HG02870 (cell line): Measurements from ENCODE around the gene FASTK.

Experiments
- ATAC-seq: cut with Tn5 transposase; IDR thresholded peaks from one replicate; pipeline ENCODE4 v1.9.1; 2021; ENCODE audit warnings: mild to moderate bottlenecking, moderate library complexity; ENCODE audit not compliant: unreplicated experiment

The FASTK gene

DNA sequence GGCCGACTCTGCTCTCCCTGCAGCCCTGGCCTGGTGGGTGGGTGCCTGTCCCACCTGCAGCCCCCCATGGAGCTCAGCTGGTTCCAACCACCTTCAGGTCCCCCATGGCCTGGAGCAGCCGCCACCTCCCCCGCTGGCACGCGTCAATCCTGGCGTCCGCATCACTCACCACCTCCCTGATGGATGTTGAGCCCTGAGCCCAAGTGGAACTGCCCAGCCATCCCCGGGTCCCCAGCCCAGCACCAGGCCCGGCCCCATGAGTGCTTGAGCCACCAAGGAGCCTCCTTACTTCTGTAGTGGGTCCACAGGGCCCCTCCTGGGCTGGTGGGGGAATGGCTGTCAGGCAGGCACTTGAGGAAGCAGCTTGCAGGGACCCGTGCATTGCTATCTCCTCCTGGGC lies 20.3 kb upstream of the FASTK start:
- no peak for ATAC-seq

DNA sequence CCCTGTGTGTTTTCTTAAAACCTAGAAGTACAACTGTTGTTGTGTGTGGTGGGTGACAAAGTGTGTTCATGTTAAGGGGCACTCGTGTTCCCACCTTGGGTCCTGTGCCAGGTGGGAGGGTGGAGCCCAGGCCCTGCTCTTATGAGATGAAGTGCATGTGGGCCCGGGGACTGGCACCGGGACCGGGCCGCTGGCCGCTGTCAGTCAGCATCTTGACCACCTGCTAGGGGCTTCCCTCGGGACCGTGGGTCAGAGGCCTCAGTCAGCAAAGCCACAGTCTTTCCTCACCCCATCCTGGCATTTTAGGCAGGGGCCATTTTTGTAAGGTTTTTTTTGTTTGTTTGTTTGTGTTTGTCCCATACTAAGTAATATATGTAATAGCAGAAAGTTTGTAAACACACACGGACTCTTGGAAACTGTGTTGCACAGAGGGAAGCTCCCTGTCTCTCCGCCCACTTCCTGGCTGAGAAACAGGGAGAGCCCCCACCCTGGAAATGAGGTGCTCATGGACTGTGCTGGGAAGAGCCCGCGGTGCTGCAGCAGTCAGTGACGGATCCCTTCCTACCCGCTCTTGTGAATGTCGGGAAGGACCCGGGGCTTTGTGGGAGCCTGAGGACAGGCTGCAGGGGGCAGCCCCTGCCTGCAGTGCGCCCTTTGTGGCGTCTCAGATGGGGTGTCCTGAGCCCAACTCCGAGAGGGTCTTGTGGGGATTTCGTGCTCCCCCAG lies 19.0 kb upstream of the FASTK start:
- no peak for ATAC-seq

DNA sequence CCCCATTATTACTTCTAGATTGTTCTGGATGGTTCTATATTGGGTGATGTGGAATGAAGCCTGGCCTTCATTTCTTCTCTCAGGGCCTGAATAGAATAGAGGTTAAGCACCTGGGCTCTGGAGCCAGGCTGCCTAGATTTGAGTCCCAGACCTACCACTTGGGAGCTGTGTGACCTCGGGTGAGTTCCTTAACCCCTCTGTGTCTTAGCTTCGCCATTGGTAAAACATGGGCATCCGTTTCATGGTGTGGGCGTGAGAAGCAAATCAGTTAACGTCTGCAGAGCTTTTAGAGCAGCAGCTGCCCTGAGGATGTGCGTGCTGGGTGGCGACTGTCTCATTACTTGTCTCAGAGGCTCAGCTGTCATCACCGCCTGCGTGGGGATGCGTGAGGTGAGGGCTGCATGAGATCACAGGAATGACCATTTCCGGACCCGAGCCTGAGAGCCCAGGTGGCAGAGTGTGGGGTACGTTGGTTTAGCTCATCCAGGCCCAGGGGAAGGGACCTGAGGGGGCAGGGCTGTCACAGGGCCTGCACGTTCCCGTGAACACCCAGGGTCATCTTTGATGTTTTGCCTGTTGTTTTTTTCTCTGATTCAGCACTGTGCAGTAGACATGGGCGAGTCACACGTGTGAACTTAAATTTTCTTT lies 15.3 kb upstream of the FASTK start:
- no peak for ATAC-seq

DNA sequence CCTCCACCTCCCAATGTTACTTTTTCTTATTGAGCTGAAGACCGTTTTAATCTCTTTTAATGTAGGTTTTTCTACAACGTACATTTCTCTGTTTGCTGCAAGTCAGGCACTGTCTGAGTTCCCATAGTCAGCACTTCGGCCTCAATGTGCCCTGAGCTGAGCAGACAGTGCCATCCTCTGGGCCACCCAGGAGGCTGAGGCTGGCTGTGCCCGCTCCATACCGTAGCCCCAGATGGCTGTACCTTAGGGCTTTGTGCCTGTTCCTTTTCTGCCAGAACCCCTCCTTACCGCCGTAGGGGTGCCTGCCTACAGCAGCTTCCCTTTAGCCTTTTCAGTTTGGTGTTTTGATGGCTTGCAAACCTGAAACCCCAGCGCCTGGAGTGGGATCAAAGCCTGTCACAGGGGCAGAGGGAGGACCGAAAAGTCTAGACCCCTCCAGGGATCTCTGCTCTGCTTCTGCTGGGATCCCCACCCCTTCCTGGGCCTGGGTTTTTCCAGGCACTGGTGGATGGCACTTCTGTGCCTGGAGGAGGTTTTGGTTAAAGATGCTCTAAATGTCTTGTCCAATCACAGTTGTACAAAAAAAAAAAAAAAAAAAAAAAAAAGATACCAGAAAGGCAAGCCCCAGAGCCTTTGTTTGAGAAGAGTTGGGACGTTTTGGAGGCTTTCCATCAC lies 14.7 kb upstream of the FASTK start:
- ATAC-seq, result no peak

DNA sequence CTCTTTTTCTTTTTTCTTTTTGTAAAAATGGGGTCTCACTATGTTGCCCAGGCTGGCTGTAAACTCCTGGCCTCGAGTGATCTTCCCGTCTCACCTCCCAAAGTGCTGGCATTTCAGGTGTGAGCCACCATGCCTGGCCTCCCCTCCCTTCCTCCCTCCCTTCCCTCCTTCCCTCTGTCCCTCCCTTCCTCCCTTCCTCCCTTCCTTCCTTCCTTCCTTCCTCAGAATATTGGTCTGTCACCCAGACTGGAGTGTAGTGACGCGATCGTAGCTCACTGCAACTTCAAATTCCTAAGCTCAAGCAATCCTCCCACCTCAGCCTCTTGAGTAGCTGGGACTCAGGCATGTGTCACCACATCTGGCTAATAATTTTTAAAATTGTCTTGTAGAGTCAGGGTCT lies 14.1 kb upstream of the FASTK start:
- ATAC-seq, result no peak

DNA sequence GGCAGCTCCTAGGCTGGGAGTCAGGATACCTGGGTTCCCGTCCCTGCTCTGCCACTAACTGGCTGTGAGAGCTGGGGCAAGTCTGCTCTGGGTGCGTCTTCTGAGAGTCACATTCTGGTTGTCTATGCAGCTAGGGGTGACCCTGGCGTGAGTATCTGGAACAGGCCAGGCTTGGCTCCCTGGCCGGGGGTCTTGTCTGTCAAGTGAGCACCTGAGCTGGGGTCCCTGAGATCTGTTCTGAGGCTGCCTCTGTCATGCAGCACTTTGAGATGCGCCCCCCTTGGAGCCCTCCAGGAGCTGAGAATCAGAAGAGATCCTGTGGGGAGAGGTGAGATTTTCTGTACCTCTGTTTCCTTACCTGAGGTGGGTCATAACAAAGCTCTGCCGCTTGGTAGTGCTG lies 13.1 kb upstream of the FASTK start:
- ATAC-seq, result no peak

DNA sequence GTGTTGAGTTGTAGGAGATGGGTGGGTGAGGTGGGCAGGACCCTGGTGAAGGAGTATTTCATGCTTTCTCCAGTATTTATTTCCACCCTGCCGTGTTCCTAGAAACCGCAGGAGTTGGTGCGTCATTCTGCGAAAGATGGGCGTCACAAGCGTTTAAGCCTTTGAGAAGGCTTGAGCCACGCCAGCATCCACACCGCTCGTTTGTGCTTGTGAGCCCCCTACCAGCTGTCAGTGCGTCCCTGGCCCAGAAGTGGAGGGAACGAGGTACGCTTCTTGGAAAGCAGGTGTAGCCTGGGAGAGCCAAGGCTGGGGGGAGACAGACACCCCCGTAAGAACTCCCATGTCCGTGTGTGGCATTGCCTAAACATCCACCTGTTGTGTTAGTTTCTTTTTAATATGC lies 11.4 kb upstream of the FASTK start:
- ATAC-seq, result no peak

DNA sequence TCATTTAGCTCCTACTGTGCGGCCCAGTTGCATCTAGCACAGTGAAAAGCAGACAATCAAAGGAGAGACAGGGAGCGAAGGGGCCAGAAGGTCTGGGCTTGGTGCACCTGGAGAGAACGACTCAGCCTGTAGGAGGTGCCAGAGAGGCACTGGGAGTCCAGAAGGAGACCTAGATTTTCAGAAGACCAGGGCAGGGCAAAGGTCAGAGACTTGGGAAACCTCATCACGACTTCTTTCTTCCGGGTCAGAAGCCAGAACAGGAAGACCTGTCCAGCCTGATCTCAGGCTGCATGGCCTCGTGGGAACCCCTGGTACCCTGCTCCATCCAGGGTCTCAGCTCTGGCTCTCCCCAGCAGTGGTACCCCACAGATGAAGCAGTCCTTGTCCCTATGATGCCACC lies 10.8 kb upstream of the FASTK start:
- no peak for ATAC-seq

DNA sequence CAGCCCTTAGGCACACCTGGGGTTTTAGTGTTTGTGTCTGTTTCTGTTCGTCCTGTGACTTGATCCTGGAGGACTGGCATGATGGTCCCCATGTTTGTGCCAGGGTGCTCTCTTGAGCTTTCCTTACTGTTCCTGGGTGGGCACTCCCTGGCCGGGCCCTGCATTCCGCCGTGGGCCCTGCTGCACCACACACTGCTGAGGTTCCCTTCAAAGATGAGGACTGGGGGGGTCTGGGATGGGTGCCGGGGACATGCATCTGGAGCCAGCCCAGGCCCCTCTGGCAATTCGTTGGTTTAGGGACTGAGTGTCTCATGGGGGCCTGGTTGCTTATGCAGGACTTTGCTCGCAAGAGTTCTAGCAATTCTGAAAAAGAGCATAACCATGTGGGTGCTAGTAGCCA lies 10.4 kb upstream of the FASTK start:
- no peak for ATAC-seq

DNA sequence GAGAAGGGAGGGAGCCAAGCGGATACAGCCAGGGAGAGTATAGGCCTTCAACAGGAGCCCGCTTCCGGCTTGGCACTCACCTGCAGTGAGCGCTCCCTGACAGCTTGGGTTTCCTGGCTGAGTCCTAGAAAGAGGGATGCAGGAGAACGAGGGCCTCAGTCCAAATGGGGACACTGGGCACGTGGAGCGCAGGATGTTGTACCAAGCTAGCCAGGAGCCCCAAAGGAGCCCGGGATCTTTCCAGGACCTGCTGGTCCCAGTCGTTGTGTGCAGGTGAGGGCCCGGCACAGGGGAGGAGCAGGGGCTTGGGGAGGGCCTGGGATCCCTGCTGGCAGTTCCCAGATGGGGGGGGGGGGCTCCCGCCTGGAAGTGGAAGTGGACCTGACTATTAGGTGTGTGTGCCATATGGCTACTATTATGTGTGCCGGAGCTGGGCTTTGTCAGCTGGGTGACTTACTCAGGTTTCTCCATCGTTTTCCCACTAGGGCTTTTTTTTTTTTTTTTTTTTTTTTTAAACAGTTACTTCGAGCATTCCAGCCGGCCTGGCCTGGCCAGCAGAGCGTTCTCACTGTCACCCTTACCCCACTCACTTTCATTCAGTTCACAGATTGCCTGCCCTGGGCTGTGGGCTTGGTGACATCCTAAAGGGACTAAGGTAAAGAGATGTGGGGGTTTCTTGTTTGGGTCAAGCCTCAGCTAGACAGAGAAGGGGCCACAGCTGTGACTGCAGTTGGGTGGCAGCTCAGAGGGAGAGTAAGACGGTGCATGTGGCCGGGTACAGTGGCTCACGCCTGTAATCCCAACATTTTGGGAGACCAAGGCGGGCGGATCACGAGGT lies 9.5 kb upstream of the FASTK start:
- ATAC-seq, result no peak

DNA sequence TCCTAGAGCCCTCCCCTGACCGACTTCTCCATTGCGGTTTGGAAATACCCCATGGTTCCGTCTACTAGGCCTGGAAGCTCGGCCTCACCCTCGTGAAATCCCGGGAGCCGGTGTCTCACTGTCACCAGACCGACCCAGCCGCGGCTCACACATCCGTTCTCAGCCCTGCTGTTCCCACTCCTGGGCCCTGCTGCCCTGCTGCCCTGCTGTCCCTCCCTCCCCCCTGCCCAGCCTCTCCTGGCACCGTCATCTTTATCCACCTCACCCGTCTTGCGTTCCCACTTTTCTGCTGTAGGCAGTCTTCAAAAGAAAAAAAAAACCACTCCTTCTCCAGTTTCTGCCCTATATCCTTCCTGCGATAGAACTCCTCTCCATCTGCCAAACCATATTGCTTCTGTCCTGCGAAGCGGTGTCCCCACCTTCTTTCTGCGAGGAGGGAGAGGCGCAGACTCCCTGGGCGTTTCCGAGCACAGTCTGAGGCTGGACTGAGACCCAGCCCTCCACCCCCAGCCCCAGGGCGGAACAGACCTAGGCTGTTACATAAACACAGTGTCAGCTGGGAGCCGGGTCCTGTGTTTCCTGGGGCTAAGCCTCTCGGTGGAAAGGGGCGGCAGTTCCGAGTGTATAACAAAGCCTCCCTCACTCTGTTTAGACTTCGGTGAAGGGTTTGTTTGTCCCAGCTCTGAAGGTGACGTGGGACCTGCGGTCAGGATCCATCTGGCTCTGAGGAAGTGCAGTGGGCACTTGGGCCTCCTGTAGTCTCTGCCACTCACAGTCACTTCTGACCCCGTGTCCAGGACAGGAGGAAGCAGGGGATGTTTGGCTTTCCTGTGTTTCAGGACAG lies 8.5 kb upstream of the FASTK start:
- no peak for ATAC-seq

DNA sequence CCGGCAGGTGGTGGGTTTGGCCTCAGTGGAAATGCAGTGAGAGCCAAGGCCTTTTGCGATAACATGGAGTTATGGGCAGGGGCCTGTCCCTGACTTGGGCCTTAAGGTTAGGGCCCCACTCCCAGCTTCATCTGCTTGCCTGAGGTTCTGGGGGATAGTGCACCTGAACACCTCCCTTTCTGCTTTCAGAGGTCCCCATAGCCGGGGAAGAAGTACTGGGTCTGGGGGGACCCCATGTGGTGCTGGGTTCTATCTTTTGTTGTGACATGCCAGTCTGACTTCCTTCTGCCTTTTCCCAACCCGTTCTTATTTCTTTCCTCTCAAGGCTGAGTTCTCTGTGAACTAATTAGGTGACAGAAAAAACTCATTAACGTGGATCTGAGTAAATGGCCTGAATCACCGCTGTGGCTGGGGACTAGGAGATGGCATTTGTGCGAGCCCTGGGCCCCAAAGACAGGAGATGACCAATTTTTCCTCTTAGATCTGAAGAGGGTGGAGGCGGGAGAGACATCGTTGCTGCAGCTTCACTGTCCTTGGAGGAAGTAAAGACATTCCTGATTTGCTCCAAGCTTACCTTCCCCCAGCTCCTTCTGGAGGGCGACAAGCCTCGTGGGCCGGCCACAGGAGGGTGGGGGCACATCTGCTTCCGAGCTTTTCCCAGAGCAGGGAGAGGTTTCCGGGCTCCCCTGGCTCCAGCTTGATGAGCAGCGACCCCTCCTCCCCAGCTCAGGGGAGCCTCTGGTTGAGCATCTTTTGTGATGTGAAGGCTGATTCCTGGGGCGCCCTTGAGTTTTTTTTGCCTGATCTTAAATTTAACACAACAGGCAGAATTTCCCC lies 7.6 kb upstream of the FASTK start:
- no peak for ATAC-seq

DNA sequence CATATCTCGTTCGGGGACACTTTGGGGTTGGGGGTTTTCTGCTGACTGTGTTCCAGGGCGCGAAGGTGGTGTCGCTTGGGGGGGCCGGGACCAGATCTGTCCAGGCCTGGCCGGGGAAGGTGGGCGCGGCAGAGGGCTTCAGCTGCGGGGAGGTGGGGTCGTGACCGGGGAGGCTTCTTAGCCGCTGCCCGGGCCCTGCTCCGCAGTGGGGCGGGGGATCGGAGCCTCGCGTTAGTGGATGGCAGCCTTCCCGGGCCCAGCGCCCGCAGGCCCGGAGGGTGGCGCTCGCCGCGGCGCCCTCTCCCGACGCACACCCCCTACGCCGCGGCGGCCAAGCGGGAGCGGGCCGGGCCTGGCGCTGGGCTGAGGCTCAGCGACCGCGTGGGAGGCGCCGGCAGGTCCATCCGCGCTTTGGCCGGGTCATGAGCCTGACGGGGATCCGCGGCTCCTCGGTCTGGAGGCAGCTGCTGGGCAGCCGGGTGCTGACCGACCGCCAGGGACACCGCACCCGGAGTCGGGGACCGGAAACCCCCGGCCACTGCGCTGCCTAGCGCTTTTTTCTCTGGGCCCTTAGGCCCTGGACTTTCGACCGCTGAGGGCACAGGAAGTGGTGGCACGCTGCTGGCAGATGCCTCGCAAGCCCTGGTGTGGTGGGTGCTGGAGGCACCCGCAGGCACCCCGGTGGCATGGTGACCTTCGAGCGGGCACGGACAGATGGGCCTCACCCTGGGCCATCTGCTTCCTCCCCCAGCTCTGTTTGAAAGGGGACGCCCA lies 6.8 kb upstream of the FASTK start:
- ATAC-seq, result no peak

DNA sequence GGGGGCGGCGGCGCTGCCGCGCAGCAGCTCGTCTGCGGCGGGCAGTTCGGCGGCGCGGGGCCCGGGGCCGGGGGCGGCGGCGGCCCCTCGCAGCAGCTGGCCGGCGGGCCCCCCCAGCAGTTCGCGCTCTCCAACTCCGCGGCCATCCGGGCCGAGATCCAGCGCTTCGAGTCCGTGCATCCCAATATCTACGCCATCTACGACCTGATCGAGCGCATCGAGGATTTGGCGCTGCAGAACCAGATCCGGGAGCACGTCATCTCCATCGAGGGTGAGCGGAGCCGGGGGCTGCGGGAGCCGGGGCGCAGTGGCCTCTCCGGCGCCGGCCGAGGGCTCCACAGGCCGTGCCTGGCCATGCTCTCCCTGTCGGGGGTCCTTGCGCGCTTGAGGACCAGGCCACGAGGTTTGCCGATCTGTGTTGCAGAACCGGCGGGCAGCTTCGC lies 6.2 kb upstream of the FASTK start:
- ATAC-seq, result no peak

DNA sequence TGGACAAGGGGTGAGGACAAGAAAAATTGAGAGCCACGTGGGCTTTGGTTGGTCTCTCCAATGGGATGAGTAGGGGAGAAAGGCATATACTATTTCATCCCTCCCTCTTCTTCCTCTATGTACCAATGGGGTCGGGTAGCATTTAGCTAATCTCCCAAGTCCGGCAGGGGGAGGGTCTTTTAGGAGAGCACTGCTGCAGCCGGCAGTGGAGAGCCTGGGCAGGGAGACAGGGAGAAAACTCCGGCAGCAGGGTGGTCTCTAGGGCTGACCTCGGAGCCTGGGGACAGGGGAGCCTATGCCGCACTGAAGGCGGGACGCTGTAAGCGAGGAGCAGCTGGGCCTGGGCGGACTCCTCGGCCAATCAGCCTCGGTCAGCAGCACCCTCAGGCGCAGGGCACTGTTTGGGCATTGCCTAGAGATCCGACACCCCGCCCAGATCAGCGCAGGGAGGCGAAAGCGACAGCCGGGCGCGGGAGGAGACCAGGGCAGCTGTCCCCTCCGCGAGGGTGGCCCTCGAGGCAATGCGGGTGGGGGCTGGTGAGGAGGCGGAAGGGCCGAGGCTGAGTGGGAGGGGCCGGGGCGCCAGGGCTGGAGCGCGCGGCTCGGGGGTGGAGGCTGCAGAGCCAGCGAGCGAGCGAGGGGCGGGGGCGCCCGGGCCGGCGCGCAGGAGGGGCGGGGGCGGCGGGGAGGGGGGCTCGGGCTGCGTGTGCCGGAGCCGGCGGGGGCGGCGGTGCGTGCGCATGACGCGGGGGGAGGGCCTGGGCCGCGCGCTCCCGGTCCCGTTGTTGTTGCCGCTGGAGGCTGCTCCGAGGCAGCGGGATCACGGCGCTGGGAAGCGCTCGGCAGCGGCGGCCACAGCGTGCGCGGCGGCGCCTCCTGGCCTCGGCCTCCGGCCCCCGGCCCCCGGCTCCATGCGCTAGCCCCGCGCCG lies 5.3 kb upstream of the FASTK start, which contains the start of gene AGAP3:
TSS of gene AGAP3 (plus strand) at position 785 of the 930 bp plus-strand sequence. CDS start 267 bp downstream, outside the sequence.
- ATAC-seq, result peak; percentile 37

DNA sequence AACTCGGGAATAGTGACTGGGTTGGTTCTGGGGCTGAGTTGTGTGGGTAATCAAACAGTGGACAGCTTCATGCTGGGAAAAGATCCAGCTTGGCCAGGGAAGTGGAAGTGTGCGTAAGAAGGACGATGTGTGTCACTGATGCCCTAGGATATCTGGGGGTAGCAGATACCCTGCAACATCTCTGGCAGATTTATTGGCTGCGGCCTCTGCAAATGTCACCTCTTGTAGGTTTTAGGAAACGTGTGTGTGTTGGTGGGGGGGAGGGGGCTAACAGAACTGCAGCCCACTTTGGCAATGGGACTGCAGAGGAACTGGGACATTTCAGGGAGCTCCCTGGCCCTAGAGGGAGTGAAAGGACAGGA lies 4.7 kb upstream of the FASTK start:
- ATAC-seq, result no peak

DNA sequence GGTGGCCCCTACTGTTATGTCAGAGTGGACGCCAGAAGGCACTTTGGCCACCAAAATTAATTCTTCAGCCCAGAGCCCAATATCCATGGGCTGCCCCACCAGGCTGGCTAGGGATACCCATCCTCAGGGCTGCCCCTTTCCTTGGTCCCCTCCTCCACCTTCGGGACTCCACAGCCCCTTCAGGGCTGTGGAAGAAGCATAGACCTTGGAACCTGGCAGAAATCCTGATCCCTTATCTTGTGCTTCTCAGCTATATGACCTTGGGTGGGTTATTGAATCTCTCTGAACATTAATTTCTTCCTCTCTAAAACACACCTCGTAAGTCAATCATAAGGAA lies 3.2 kb upstream of the FASTK start:
- ATAC-seq, result no peak
